H1 (cell line): ENCODE data around the gene CTNND2. TPM values are rescaled to one million over a fixed set of nuclear protein-coding genes. Genes with fewer than 3 reads are reported as not detected.

Experiments
- RNF2 ChIP-seq: fragments of 200-900, 300-1000 bp; sonication (generic); IDR thresholded peaks from 2 replicates; pipeline ENCODE4 v1.7.1; 2016; ENCODE audit warnings: borderline replicate concordance, low read depth, mild to moderate bottlenecking, antibody characterized with exemption, low read length; ENCODE audit not compliant: poor library complexity, severe bottlenecking; ENCODE audit errors: missing control alignments
- polyA plus RNA-seq, 7 experiments: library from polyadenylated mRNA; depleted of rRNA in 3 of 7; stranded (reverse) in 5 of 7; unstranded in 2 of 7; fragments of >200 nt in 5 of 7; fragments of 200-250 nt in 2 of 7; gene quantifications; 1 replicate in 5 of 7; 2 replicates in 1 of 7; 4 replicates in 1 of 7; pipeline versions ENCODE4 v1.2.1 to v1.2.3, GENCODE V29; 2011 to 2013; ENCODE audit warnings: missing spikeins in 2 of 7, mixed read lengths in 2 of 7
- total RNA-seq: library from RNA; stranded (reverse); fragmentation: NEBNext Ultra II Directional; extraction: Animal tissue kit (Norgen Biotek cat#: 25700); gene quantifications from 2 replicates; pipeline ENCODE4 v1.2.1, GENCODE V29; 2021

The CTNND2 gene
- total and polyA plus RNA-seq, 2 of the 8 experiments (the other 6 are each of a cell fraction or from before 2014, with no cell fraction given), result 7.4 to 14.2 TPM

GRCh38 chr5:11898787-11899186 lies 5.5 kb downstream of the CTNND2 start (continued):
- no peak for TF ChIP-seq RNF2
